Type B pancreatic cell (in vitro differentiated cells): ENCODE measurements around the gene HCAR3. TPM values are rescaled to one million over a fixed set of nuclear protein-coding genes. Genes with fewer than 3 reads are reported as not detected.

Experiments
- DNase-seq: peaks from one replicate; pipeline ENCODE4 v3.0.0; 2021; ENCODE audit warnings: mixed read lengths; ENCODE audit not compliant: unreplicated experiment; ENCODE audit errors: extremely low spot score
- H3K27ac Mint-ChIP-seq: 2 replicates; pipeline ENCODE4 v1.8.0; 2021; ENCODE audit warnings: mild to moderate bottlenecking, mixed read lengths
- H3K27me3 Mint-ChIP-seq: 2 replicates; pipeline ENCODE4 v1.8.0; 2021; ENCODE audit warnings: mixed read lengths
- H3K36me3 Mint-ChIP-seq: 2 replicates; pipeline ENCODE4 v1.8.0; 2021; ENCODE audit warnings: mixed read lengths
- H3K4me1 Mint-ChIP-seq: one replicate; pipeline ENCODE4 v1.8.0; 2021; ENCODE audit warnings: mixed read lengths; ENCODE audit not compliant: unreplicated experiment
- H3K4me3 Mint-ChIP-seq: 2 replicates; pipeline ENCODE4 v1.8.0; 2021; ENCODE audit warnings: mild to moderate bottlenecking, mixed read lengths
- H3K9me3 Mint-ChIP-seq: 2 replicates; pipeline ENCODE4 v1.8.0; 2021; ENCODE audit warnings: mixed read lengths
- CTCF ChIP-seq: fragments of 200-600 bp; sonication (generic); conservative IDR thresholded peaks from 2 replicates; pipeline ENCODE4 v1.5.0; 2021; ENCODE audit warnings: antibody characterized with exemption, mild to moderate bottlenecking
- total RNA-seq: library from RNA; stranded (reverse); gene quantifications from 2 replicates; pipeline ENCODE4 v1.2.1, GENCODE V29; 2021; ENCODE audit warnings: low replicate concordance

The HCAR3 gene
- total RNA-seq, 1 donor from 2014 or later, result 0.46 TPM

GRCh38 chr12:122749569-122750332, 33.1 kb upstream of the HCAR3 start:
- Mint-ChIP-seq H3K27ac (peak overlapping the region; percentile 89), H3K9me3 (peaks cover 4% of the 10 kb centered on the region), H3K4me3 (peak overlapping the region; percentile 85), H3K27me3 (no peaks in the 10 kb centered on the region), H3K36me3 (peaks cover 11% of the 10 kb centered on the region), H3K4me1 (peaks cover 35% of the 10 kb centered on the region)
- no peak for DNase-seq
- TF ChIP-seq CTCF, result no peak

DNA sequence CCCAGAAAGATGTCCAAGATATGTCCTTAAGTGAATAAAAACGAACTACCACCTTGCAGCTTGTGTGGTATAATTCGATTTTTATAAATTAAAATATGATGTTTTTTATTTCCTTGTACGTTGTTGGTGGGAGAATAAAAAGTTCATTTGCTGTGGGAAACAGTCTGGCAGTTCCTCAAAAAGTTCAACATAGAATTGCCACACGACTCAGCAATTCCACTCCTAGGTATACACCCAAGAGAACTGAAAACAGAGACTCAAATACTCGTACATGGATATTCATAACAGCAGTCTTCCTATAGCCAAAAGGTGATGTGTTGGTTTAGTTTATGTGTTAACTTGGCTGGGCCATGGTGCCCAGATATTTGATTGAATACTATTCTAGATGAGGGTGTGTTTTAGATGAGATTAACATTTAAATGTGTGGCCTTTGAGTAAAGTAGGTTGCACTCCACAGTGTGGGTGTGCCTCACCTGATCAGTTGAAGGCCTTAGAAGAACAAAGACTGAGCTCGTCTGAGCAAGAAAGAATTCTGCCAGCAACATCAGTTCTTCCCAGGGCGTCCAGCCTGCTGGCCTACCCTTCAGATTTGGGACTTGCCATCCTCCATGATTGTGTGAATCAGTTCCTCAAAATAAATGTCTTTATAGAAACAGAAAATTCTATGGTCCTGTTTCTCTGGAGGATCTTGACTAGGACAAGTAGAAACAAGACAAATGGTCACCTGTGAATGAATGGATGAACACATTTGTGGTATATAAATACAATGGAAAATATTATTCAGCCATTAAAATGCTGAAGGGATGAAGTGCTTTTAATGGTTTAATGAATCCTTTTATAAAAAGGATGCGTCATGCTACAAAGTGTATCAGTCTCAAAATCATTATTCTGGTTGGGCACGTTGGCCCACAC, 30.9 kb upstream of the HCAR3 start:
- Mint-ChIP-seq H3K4me1 (peaks cover 23% of the 10 kb centered on the region), H3K27ac (no peak overlapping the region), H3K4me3 (no peak overlapping the region), H3K27me3 (no peaks in the 10 kb centered on the region), H3K36me3 (no peaks in the 10 kb centered on the region), H3K9me3 (peaks cover 4% of the 10 kb centered on the region)
- no peak for DNase-seq
- no peak for TF ChIP-seq CTCF

GRCh38 chr12:122743895-122744525, 27.4 kb upstream of the HCAR3 start:
- no peak overlapping the region for H3K4me3 Mint-ChIP-seq
- no peaks in the 10 kb centered on the region for H3K27me3 Mint-ChIP-seq
- H3K9me3 Mint-ChIP-seq, result no peaks in the 10 kb centered on the region
- no peaks in the 10 kb centered on the region for H3K4me1 Mint-ChIP-seq
- no peak for TF ChIP-seq CTCF
- H3K36me3 Mint-ChIP-seq, result no peaks in the 10 kb centered on the region
- no peak for DNase-seq
- H3K27ac Mint-ChIP-seq, result no peak overlapping the region

DNA sequence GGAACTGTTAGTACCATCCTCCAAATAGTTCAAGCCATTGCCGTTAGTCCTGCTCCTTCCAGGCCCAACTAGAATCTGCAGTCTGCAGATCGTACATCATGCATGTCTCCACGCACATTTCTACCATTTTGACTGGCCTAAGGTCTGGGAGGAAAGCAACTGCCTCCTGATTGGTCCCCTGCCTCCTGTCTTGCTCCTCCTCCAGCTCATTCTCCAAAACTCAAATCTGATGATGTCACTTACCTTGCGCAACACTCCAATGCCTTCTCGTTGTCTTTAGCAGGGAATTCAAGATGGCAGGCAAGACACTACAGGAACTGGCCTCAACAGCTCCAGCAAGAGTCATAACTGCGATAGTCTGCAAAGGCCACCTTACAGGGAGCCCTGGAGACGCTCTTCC, 23.7 kb upstream of the HCAR3 start:
- Mint-ChIP-seq H3K4me3 (no peak overlapping the region), H3K27me3 (no peaks in the 10 kb centered on the region), H3K36me3 (no peaks in the 10 kb centered on the region), H3K9me3 (no peaks in the 10 kb centered on the region), H3K4me1 (no peaks in the 10 kb centered on the region), H3K27ac (no peak overlapping the region)
- no peak for DNase-seq
- no peak for TF ChIP-seq CTCF

DNA sequence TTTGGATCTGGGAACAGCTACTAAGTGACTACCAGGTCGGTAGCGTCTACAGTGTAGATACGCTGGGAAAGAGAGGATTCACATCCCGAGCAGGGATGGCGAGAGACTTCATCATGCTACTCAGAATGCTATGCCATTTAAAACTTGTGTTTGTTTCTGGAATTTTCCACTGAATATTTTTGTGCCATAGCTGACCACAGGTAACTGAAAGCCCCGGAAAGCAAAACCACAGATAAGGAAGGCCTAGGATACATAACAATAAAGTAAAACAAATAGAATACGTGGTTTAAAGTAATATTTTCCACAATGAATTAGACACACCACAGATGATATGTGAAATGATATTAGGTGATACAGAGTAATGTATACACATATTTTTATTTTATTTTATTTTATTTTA, 22.0 kb upstream of the HCAR3 start:
- Mint-ChIP-seq H3K4me1 (no peaks in the 10 kb centered on the region), H3K9me3 (no peaks in the 10 kb centered on the region), H3K4me3 (no peak overlapping the region), H3K27ac (no peak overlapping the region), H3K27me3 (no peaks in the 10 kb centered on the region), H3K36me3 (no peaks in the 10 kb centered on the region)
- no peak for TF ChIP-seq CTCF
- DNase-seq, result no peak
